Measurements from ENCODE around the gene MIB1.

MIB1 gene

DNA sequence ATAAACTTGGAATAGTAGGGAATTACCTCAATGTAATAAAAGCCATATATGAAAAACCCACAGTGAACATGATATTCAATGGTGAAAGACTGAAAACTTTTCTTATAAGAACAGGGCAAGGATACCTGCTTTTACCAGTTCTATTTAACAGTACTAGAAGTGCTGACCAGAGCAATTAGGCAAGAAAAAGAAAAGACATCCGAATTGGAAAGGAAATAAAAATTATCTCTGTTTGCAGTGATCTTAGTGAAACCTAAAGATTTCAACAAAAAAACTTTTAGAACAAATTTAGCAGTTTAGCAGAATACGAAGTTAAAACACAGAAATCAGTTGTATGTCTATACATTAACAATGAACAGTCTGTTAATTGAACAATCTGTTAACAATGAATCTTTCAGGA, 69.1 kb downstream of the MIB1 start (continued):
- TF ChIP-seq ZNF433 (tag by site-specific recombination; IDR thresholded peaks at IDR 0.05; ENCODE audit: low read depth) (no peak), ZNF302 (tag by site-specific recombination; IDR thresholded peaks at IDR 0.05; ENCODE audit: low read depth) (no peak), GLI2 (tag by site-specific recombination; IDR thresholded peaks at IDR 0.05; ENCODE audit: borderline replicate concordance, low read depth) (no peak), ZNF670 (tag by site-specific recombination; IDR thresholded peaks at IDR 0.05; ENCODE audit: low read depth) (no peak), GLIS1 (tag by site-specific recombination; IDR thresholded peaks at IDR 0.05) (no peak), ZNF10 (tag by site-specific recombination; IDR thresholded peaks at IDR 0.05) (no peak), ZXDB (tag by site-specific recombination; IDR thresholded peaks at IDR 0.05) (no peak), SETDB1 (IDR thresholded peaks at IDR 0.05; ENCODE audit: insufficient read length, low read length) (peak; percentile 91), ZNF830 (tag by site-specific recombination; IDR thresholded peaks at IDR 0.05; ENCODE audit: low read depth) (no peak), ZIC2 (tag by site-specific recombination; IDR thresholded peaks at IDR 0.05) (no peak), ZNF214 (tag by site-specific recombination; IDR thresholded peaks at IDR 0.05; ENCODE audit: borderline replicate concordance) (no peak), KLF9 (tag by site-specific recombination; IDR thresholded peaks at IDR 0.05; ENCODE audit: low read depth) (no peak)

GRCh38 chr18:21815101-21815500, 74.5 kb downstream of the MIB1 start:
- no peak overlapping the region for H3K4me3 ChIP-seq (ENCODE audit: low read depth, low read length)
- H3K9me3 ChIP-seq (ENCODE audit: control insufficient read depth, insufficient read depth, low read depth, low read length): no peaks in the 10 kb centered on the region
- no peak for TF ChIP-seq GLIS1 (tag by site-specific recombination; IDR thresholded peaks at IDR 0.05)
- peak; percentile 83 for TF ChIP-seq ZNF121 (tag by site-specific recombination; IDR thresholded peaks at IDR 0.05)
- H3K4me1 ChIP-seq (ENCODE audit: control insufficient read depth, insufficient read depth, low read length): no peaks in the 10 kb centered on the region
- H3K27ac ChIP-seq (ENCODE audit: extremely low read depth, low read depth, low read length): no peak overlapping the region
- H3K36me3 ChIP-seq (ENCODE audit: control insufficient read depth in 2 of 2, insufficient read depth in 1 of 2, low read length in 2 of 2): peaks cover 18 to 48% of the 10 kb centered on the region in 2 experiments
- CTCF ChIA-PET: interaction anchor here (1.1 kb wide), 1 partner anchor 14 kb away, joined by 4 read pairs; no protein-coding TSS in a partner anchor
- POLR2A ChIA-PET: no interaction called here

GRCh38 chr18:21820033-21820810, 79.6 kb downstream of the MIB1 start:
- Histone ChIP-seq H3K4me1 (ENCODE audit: control insufficient read depth, insufficient read depth, low read length) (no peaks in the 10 kb centered on the region), H3K36me3 (ENCODE audit: control insufficient read depth in 2 of 2, insufficient read depth in 1 of 2, low read length in 2 of 2) (peaks cover 13 to 47% of the 10 kb centered on the region in 2 experiments), H3K9me3 (ENCODE audit: control insufficient read depth, insufficient read depth, low read depth, low read length) (no peaks in the 10 kb centered on the region), H3K4me3 (ENCODE audit: low read depth, low read length) (no peak overlapping the region), H3K27ac (ENCODE audit: extremely low read depth, low read depth, low read length) (no peak overlapping the region)
- TF ChIP-seq ZNF311 (tag by site-specific recombination; IDR thresholded peaks at IDR 0.05; ENCODE audit: borderline replicate concordance) (no peak), ZNF664 (tag by site-specific recombination; IDR thresholded peaks at IDR 0.05) (peak; percentile 32; the same call in 1 of the 2 replicates), SP2 (tag by site-specific recombination; IDR thresholded peaks at IDR 0.05) (no peak), ZNF776 (tag by site-specific recombination; IDR thresholded peaks at IDR 0.05; ENCODE audit: borderline replicate concordance) (no peak), OSR2 (tag by site-specific recombination; IDR thresholded peaks at IDR 0.05) (no peak), ZNF654 (tag by site-specific recombination; IDR thresholded peaks at IDR 0.05; ENCODE audit: low read depth) (peak; percentile 24; the same call in 1 of the 2 replicates), ZNF138 (tag by site-specific recombination; IDR thresholded peaks at IDR 0.05; ENCODE audit: borderline replicate concordance) (no peak), HOXA7 (CRISPR knock-in tag; IDR thresholded peaks at IDR 0.05; ENCODE audit: borderline replicate concordance) (no peak), SP7 (tag by site-specific recombination; IDR thresholded peaks at IDR 0.05) (no peak)
- ChIA-PET CTCF (interaction anchor here (0.5 to 3.4 kb wide), 22 partner anchors 8 to 563 kb away, joined by 3 to 32 read pairs (median 3); no protein-coding TSS in a partner anchor), POLR2A (interaction anchor here (0.6 kb wide), 1 partner anchor 180 kb away, joined by 3 read pairs; no protein-coding TSS in a partner anchor)

Data from HEK293 (cell line).